Right lung (tissue), 5 donors: ENCODE data around the gene ROBO3. TPM values are rescaled to one million over a fixed set of nuclear protein-coding genes. Genes with fewer than 3 reads are reported as not detected.

Experiments
- DNase-seq, 2 donors: peaks; one replicate each; pipeline ENCODE4 v3.0.0-alpha.2; 2013
- polyA plus RNA-seq, 5 donors: library from polyadenylated mRNA; unstranded; fragments of 120-200 nt; gene quantifications; one replicate each; pipeline versions ENCODE4 v1.2.1 to v1.2.3, GENCODE V29; 2013; ENCODE audit warnings: inconsistent platforms in 1 of 5, low replicate concordance in 1 of 5; ENCODE audit not compliant: insufficient read length in 5 of 5, insufficient read depth in 1 of 5

ROBO3 gene
- polyA plus RNA-seq, 5 donors: 34.8 to 64.9 (median 47.9) TPM

DNA sequence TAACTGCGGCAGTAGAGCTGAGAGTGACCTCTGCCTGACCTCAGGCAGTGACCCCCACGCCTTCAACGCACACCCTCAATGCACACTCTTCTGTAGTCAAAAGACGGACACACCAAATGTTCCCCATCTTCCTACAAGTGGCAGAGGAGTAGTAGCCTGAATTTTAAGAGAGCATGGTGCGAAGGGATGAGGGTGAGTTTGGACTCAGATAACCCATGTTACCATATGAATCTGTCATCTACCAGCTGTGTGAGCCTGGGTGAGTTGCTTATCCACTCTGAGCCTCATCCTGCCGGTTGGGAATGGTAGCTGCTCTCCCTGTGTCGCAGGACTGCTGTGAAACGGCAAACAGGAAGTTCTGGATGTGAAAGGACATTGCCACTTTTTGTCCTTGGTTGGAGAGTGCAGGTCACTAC lies 20.6 kb upstream of the ROBO3 start:
- DNase-seq: no peak

DNA sequence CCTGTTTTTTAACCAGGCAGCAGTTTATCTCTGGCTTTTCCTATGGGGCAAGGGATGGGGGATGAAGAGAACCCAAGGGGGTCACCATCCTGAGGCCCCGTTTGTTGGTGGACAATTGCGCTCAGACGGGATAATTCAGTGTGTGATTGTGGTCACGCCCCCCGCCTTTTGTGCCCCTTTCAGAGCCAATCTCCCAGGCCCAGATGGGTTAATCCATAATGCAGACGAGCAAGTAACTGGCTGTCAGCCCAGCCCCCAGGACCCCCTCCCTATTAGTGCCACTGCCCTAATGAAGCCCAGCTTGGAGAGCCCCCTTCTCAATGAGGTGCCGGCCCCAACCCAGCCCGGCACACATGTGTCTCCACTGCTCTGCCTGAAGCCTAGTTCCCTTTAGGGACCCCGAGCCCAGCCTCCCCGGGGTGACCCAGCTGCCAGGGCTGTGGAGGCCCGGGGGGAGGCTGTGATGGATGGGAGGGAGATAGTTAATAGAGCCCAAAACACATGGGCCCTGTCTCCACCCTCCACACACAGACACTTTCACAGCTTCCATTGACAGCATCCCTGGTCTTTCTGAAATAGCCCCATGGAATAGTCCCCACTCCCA lies 19.1 kb upstream of the ROBO3 start:
- no peak for DNase-seq

DNA sequence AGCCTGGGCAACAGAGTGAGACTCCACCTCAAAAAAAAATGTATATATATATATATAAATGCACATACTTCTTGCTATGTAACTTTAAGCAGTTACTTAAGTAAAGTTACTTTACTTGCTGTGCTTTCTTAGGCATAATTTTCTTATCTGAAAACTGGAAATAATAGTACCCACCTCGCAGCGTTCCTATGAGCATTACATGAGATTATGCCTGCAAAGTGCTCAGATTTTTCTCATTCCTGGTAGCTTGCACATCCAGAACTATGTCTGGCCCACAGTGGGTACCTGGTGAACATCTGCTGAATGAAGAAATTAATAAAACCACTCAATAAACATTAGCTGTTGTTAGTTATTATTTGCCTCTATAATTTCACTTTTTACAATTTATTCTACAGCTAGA lies 6.1 kb upstream of the ROBO3 start:
- DNase-seq: no peak

DNA sequence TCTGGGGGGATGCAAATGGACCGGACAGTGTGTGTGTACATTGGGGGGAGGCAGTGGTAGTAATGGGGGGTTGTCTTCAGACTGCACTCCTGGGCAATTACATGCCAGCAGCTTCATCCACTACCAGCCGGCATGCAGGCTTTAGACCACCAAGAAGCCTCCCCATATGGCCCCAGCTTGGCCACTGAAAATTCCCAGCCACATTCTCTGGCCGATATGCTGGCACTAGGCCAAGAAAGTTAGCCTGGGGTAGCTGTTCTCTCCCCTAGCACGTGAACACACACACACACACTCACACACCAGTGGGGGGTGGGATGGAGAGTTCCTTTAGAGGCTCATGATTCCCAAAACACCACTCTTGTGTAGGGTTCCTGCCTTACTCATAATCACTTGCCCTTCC lies 3.6 kb upstream of the ROBO3 start:
- no peak for DNase-seq

DNA sequence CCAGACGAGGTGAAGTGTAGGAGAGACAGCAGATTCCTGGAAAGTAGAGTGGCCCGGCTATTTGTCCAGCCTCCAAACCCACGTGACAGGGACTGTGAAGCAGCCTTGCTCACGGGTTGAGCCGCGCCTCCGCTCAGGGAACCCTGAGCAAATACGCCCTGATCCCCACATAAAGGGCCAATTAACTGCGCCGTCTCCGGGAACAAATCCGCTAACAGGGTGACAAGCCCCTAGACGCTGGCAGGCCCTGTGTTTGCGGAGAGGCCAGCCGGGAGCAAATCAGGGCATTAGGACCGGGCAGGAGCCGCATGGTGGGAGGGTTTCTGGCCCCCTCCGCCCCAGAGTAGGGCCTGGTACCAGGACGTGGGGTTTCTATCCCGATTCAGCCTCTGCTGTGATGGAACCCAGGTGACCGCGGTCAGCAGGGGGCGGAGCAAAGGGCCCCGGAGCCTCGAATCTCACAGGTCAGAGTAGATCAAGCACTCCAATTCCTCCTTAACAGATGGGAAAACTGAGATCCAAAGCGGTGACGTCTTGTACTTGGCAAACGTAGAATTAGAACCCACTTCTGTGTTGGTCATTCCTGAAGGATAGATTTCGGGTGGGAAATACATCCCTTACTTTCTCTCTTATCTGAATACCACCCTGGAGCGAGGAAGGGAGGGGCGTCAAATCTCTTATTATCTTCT lies 2.0 kb upstream of the ROBO3 start:
- DNase-seq: no peak

DNA sequence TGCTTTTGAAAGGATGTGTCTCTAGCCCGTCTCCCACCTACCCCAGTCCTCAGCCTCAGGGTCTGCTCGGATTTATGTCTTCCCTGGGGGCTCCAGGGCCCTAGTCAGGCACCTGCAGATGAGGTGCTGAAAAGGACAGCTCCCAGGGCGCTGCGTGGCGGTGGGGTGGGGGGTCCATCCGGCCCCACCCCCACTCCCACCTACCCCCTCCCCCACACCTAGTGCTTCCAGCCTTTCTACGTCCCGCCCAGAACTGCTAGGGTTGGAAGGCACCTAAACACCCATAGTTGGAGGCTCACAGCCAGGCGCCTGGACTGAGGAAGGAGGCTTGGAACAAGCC lies 1.4 kb upstream of the ROBO3 start:
- DNase-seq: no peak

DNA sequence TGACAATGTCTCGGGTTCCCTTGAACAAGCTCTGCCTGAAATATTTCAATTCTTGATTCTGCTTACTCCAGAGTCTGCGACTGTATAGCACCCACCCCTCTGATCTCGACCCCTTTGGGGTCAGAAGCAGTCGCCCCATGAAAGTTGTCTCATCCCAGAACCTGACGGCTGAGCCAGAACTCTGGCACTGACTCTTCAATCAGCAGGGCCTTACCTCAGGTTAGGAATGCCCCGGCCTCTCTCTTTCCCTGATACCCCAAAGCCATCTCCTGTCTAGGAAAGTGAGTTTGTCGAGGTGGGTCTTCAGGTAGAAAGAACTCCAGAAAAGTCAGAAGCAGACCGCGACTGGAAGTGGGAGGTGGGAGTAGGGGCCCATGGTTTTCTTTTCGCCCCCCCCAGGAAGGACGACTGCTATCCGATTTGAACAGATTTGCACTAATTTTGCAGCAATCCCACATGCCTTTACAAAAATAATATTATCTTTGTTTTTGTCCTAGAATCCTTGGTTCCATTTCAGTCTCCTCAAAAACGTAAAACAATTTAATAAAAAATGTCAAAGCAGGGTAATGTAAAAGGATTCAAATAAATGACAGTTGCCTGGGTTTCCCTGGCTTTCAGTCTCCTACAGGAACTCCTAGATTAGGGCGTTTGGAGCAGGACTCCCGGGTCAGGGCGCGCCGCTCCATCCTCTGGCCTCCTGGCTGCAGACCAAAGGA lies 898 bp upstream of the ROBO3 start:
- no peak for DNase-seq

DNA sequence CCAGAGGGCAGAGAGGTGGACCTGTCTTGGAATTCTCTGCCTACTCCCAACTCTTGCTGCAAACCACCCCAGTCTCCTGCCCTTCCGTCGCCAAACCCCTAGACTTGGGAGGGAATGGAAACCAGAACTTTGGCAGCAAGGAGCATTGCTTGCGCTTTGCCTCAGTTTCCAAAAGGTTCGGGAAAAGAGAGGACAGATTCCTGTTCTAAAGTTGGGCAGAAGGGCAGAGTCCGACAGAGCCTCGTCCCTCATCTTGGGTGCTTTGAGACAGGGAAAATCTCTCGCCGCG lies 396 bp upstream of the ROBO3 start:
- no peak for DNase-seq

DNA sequence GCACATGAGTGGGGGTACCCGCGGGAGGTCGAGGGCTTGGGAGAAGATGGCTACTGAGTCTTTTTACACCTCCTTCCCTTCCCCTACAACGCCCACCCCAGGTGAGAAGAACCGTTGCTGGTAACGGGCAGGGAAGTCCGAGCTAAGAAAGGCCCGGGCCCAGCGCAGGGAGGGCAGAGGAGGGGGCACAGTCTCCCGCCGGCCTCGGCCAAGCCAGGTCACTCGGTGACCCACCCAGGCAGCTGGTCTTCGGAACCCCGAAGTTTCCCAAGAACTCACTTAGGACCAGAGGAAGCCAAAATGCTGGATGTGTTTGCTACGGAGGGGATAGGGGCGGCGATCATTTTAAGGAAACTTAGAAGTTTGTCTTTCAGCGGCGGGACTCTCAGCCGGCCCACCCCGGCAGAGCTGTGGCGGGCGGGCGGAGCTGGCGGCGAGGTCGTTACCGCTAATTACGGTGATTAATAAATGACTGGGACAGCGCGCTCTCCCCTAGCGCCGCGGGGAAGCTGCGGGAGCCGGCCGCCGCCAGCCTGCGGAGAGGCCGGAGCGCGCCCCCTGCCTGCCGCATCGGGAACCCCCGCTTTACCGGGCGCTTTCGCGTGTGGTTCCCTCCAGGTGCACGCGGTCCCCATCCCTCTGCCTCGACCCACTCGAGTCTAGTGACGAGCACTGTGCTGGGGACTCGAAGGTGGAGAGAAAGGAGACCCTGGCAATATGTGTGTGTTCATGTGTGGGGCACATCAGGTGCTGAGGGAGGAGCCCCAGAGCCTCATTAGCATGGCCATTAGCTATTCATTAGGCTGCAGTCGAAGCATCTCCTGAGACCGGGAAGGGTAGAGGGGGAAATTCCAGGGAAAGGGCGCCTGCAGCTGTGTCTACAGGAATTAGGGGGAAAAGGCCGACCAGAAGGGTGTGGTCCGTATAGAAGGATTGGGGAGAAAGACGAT lies 945 bp downstream of the ROBO3 start:
- no peak for DNase-seq

DNA sequence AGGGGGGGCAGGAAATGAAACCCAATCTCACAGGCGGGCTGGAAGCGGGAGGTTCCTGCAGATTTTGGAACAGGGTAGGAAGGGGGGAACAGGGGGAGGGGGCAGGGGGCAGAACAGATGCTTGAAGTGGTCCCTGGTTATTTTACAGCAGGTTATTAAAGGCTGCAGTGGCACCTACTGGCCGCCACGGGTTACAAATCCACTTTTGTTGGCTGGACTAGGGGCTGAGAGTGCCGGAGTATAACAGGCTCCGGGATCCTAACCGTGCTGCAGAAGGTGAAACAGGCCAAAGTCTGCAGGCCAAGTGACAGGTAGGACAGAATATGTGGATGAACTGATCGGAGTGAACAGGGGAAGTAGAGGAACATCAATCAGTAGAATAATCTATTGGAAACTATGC lies 2.5 kb downstream of the ROBO3 start:
- no peak for DNase-seq

DNA sequence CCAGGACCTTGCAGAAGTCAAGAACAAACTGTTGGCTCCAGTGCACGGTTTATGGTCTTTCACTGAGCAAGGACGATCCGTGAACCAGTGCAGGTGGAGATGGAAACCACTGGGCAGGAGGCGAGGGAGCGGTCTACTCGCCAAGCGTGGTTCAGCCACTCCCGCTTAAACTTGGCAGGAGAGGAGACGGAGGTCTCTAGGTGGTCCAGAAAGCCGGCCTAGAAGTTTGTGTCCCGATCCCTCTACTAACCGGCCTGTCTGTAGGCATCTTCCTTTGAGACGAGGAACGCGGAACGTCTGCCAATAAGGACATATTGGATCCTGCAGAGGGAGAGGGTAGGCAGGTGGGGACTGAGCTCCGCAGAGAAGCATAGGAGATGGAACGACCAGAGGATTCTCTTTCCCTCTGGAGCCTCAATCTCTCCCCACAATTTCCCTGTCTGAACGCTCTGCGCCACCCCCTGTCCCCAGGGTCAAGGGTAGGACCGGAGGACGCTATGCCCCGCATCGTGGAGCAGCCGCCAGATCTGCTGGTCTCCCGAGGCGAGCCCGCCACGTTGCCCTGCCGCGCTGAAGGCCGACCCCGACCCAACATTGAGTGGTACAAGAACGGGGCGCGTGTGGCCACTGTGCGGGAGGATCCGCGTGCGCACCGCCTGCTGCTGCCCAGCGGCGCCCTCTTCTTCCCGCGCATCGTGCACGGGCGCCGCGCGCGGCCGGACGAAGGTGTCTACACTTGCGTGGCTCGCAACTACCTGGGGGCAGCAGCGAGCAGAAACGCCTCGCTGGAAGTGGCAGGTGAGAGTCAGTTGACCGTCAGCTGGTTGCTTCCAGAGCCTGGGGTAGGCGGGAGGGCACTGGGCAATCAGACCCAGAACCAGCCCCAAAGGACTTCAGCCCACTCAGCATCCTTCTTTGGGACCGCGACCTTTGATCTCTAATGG lies 3.4 kb downstream of the ROBO3 start:
- DNase-seq: no peak

DNA sequence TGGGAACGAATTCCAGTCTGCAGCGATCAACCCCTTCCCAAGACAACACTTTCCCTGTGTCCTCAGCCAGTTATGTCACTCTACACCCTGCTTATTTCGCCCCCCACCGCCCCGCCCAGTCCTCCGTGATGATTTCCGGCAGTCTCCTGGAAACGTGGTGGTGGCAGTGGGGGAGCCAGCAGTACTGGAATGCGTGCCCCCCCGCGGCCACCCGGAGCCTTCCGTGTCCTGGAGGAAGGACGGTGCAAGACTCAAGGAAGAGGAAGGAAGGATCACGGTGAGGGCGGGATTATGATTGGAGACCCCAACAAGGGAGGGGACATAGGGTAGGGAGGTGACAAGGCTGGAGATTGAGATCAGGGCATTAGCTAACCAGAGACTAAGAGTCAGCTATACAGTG lies 4.1 kb downstream of the ROBO3 start:
- no peak for DNase-seq

DNA sequence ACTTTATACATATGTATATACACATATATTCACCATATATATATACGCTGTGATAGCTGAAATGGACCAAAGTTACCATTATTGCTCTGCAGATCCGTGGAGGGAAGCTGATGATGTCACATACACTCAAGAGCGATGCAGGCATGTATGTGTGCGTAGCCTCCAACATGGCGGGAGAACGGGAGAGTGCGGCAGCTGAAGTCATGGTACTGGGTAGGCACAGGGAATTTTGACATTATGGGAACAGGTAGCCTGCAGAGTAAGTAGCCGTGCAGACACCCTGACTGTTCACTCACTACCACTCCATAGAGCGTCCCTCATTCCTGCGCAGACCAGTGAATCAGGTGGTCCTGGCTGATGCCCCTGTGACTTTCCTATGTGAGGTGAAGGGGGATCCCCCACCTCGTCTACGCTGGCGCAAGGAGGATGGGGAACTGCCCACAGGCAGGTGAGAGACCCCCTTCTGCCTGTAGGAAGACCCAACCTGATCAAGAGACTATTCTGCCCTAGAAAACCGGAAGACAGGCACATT lies 4.7 kb downstream of the ROBO3 start:
- DNase-seq: no peak

DNA sequence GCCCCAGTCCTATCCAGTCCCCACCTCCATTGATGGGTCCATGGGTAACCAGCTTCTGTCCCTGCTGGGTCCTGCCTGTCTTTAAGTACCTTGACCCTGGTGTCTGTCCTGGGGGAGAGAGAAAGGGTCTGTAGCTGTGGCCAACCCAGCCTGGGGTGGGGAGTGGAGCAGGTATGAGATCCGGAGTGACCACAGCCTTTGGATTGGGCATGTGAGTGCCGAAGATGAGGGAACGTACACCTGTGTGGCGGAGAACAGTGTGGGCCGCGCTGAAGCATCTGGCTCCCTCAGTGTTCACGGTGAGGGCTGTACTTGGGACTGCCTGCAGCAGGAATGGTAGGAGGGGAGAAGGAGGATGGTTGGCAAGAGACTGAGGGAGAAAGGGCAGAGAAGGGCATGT lies 5.2 kb downstream of the ROBO3 start:
- no peak for DNase-seq

DNA sequence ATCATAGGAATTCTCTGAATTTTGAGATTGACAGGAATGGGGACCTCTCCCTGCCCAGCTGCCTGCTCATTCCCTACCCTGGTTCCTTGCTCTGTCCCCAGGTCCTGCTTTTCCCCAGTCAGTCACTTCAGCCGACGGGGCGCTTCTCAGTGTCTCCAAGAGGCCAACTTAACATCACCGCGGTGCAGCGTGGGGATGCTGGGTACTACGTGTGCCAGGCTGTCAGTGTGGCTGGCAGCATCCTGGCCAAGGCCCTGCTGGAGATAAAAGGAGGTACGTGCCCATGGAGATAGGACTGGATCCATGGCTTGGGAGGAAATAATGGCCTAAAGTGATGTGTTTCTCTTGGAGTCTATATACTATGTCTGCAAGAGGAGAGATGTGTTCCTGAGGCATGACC lies 7.0 kb downstream of the ROBO3 start:
- no peak for DNase-seq

DNA sequence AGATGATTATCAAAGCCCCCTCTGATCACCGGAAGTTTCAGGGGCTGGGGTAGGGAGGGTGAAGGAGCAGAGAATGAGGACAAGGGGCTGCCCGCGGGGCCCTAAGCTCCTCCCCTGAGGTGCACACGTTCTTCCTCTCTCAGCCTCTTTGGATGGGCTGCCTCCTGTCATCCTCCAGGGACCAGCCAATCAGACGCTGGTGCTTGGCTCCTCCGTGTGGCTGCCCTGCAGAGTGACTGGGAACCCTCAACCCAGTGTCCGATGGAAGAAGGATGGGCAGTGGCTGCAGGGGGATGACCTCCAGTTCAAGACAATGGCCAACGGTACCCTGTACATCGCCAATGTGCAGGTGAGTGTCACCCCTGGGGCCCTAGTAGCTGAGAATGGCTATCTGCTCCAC lies 7.5 kb downstream of the ROBO3 start:
- DNase-seq: no peak

DNA sequence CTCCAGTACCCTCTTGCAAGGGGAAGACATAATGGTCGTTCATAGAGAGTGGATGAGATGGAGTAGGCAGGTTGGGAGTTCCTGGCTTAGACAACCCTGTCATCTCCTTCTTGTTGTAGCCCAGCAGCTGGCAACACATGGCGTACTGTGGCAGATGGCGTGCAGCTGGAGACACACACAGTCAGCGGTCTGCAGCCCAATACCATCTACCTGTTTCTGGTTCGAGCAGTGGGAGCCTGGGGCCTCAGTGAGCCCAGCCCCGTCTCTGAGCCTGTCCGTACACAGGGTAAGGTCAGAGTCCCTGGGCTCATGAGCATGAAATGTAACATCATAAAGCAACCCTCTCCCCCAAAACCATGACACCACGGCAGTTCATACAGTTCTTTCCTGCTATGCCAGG lies 8.7 kb downstream of the ROBO3 start:
- no peak for DNase-seq

DNA sequence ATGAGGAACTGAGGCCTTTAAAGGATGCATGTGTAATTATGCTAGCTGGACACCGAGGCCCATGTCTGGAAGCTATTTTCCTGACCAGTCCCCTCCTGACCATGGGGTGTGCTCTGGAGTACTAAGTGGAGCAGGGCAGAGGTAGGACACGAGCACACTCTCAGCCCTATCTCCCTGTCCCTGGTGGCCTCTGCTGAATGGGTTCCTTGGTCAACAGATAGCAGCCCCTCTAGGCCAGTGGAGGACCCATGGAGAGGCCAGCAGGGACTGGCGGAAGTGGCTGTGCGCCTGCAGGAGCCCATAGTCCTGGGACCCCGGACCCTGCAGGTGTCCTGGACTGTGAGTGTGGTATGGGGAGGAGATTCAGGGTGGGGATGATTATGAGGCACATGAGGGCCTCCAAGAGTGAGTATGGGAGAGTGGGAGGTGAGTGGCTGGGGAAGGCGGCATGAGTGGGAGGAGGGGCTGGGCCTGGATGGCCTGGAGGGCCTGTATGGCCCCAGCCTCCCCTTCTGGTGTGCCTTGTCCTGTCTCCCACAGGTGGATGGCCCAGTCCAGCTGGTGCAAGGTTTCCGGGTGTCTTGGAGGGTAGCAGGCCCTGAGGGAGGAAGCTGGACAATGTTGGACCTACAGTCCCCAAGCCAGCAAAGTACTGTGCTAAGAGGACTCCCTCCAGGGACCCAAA lies 9.5 kb downstream of the ROBO3 start:
- no peak for DNase-seq

DNA sequence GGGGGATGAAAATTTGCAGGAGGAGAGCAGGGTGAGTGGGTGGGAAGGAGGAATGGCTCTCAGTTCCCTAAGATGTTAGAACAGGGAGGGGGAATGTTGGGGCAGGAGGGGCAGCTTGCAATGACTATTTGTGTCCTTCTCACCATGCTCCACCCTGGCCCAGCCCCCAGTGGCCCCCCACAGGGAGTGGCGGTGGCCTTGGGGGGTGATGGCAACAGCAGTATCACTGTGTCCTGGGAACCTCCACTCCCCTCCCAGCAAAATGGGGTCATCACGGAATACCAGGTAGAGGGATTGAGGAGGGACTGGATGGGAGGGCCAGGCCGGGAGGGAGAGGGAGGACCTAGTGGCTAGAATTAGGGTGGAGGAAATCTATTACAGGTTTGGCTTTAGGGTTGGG lies 10.2 kb downstream of the ROBO3 start:
- DNase-seq: no peak
